Tibial nerve (tissue), 3 donors: ENCODE results near the gene LTBP1.

Experiments
- POLR2A ChIP-seq, 2 donors: fragments of 450-650 bp; IDR thresholded peaks; one replicate each; pipeline ENCODE4 v1.6.1; 2017; ENCODE audit warnings: antibody characterized with exemption in 2 of 2, mild to moderate bottlenecking in 2 of 2, moderate library complexity in 2 of 2
- TF ChIP-seq, protein P1 (sequence below), 5 experiments: fragments of 200-600 bp in 3 of 5; fragments of 450-650 bp in 2 of 5; sonication (generic) in 3 of 5; IDR thresholded peaks; one replicate each; pipeline ENCODE4 v1.5.1; 2016 to 2019; ENCODE audit warnings: antibody characterized with exemption in 5 of 5, mild to moderate bottlenecking in 3 of 5, moderate library complexity in 2 of 5

DNA sequence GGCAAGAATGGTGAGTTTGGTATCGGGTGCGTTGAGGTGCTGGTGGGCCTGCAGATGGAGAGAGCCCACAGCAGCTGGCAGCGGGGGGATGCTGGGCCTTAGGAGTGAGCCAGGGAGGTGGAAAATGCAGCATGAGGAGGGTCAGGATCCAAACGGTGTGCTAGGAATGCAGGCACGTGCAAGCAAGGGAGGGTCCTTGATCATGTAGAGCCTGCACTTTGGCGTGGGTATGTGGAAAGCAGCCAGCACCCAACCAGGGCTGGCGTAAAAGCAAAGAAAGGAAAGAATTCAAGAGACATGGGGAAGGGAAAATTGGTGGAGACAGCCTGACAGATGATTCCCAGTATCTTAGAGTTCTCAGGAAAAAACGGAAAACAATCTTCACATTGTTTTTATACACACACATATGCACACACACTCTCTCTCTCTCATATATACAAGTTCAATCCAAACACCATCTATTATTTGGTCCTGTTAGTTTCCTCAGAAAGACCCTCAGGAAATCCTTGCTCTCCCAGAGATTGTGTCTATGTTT is 46.3 kb downstream of the LTBP1 start:
- TF ChIP-seq, protein P1, sequence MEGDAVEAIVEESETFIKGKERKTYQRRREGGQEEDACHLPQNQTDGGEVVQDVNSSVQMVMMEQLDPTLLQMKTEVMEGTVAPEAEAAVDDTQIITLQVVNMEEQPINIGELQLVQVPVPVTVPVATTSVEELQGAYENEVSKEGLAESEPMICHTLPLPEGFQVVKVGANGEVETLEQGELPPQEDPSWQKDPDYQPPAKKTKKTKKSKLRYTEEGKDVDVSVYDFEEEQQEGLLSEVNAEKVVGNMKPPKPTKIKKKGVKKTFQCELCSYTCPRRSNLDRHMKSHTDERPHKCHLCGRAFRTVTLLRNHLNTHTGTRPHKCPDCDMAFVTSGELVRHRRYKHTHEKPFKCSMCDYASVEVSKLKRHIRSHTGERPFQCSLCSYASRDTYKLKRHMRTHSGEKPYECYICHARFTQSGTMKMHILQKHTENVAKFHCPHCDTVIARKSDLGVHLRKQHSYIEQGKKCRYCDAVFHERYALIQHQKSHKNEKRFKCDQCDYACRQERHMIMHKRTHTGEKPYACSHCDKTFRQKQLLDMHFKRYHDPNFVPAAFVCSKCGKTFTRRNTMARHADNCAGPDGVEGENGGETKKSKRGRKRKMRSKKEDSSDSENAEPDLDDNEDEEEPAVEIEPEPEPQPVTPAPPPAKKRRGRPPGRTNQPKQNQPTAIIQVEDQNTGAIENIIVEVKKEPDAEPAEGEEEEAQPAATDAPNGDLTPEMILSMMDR (IDR thresholded peaks at IDR 0.05), result no peak
- no peak for TF ChIP-seq POLR2A (IDR thresholded peaks at IDR 0.05)
